RWPE2 (cell line): ENCODE data around the gene TMTC1.

Source experiments
- ATAC-seq: fragments of 200-7000 bp; cut with Tn5 transposase; 3 replicates; pipeline ENCODE4 v1.9.1; 2021; ENCODE audit warnings: low read depth
- DNase-seq: peaks from one replicate; pipeline ENCODE4 v3.0.0-alpha.2; 2020; ENCODE audit warnings: low spot score
- H3K27ac ChIP-seq: fragments of 450-650 bp; 2 replicates; pipeline ENCODE4 v1.5.1; 2017; ENCODE audit warnings: mild to moderate bottlenecking; ENCODE audit not compliant: poor library complexity, severe bottlenecking
- H3K27me3 ChIP-seq: fragments of 250-450 bp; sonication (Bioruptor Pico); 2 replicates; pipeline ENCODE4 v1.5.1; 2021; ENCODE audit warnings: mild to moderate bottlenecking, moderate library complexity; ENCODE audit not compliant: insufficient read depth, poor library complexity, severe bottlenecking
- H3K36me3 ChIP-seq: fragments of 250-450 bp; sonication (Bioruptor Pico); 2 replicates; pipeline ENCODE4 v1.5.1; 2020; ENCODE audit warnings: low read depth, mild to moderate bottlenecking, moderate library complexity
- H3K4me1 ChIP-seq: fragments of 250-450 bp; sonication (Bioruptor Pico); 2 replicates; pipeline ENCODE4 v1.5.1; 2021; ENCODE audit warnings: mild to moderate bottlenecking, moderate library complexity; ENCODE audit not compliant: insufficient read depth, poor library complexity, severe bottlenecking
- H3K4me3 ChIP-seq: fragments of 250-450 bp; sonication (Bioruptor Pico); 2 replicates; pipeline ENCODE4 v1.5.1; 2021; ENCODE audit warnings: mild to moderate bottlenecking, moderate library complexity; ENCODE audit not compliant: severe bottlenecking
- H3K9me3 ChIP-seq: fragments of 250-450 bp; sonication (Bioruptor Pico); 2 replicates; pipeline ENCODE4 v1.5.1; 2021; ENCODE audit warnings: mild to moderate bottlenecking, moderate library complexity; ENCODE audit not compliant: severe bottlenecking
- TF ChIP-seq, protein P1 (sequence below): fragments of 450-650 bp; IDR thresholded peaks from one replicate; pipeline ENCODE4 v1.5.1; 2017; ENCODE audit warnings: mild to moderate bottlenecking, moderate library complexity; ENCODE audit not compliant: poor library complexity, severe bottlenecking

TMTC1 gene

DNA sequence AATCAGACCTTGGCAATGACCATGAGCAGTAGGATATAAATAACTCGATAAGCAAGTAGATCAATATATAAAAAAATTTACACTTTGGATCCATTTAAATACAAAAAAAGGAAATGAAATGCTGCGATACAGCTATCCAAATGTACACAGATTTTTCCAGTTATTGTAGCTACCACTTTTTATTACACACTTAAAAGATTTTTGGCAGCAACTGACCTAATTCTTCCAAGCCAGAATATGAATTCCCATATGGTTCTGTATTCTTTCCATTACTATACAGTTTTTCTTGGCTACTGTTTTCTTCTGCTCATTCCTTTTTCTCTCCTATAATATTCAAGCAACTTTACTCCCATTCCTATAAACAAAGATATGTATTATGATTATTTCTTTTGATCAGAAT, 52.2 kb downstream of the TMTC1 start:
- TF ChIP-seq, protein P1, sequence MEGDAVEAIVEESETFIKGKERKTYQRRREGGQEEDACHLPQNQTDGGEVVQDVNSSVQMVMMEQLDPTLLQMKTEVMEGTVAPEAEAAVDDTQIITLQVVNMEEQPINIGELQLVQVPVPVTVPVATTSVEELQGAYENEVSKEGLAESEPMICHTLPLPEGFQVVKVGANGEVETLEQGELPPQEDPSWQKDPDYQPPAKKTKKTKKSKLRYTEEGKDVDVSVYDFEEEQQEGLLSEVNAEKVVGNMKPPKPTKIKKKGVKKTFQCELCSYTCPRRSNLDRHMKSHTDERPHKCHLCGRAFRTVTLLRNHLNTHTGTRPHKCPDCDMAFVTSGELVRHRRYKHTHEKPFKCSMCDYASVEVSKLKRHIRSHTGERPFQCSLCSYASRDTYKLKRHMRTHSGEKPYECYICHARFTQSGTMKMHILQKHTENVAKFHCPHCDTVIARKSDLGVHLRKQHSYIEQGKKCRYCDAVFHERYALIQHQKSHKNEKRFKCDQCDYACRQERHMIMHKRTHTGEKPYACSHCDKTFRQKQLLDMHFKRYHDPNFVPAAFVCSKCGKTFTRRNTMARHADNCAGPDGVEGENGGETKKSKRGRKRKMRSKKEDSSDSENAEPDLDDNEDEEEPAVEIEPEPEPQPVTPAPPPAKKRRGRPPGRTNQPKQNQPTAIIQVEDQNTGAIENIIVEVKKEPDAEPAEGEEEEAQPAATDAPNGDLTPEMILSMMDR: no peak
- Histone ChIP-seq H3K27me3 (no peaks in the 10 kb centered on the region), H3K27ac (no peak overlapping the region), H3K4me3 (no peak overlapping the region), H3K9me3 (no peaks in the 10 kb centered on the region), H3K36me3 (no peaks in the 10 kb centered on the region), H3K4me1 (no peaks in the 10 kb centered on the region)
- DNase-seq (no peak), ATAC-seq (no peak)

DNA sequence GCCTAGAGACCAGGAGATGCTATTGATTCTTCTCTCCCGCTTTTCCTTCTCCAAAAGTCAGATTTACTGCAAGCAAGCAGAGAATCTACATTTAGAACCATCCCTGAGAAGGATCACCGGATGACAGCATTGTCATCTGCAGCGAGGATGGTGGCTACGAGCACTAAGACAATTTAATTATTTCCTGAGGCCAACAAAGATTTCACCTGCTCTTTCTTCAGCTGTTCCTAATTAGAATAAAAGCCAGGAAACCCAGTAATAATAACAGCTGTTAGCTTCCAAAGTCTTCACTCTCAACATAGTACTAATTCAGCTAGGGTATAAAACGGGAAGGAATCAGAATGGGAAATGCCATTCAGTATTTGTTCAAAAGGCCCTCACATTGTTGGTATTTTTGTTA, 53.3 kb downstream of the TMTC1 start:
- Histone ChIP-seq H3K36me3 (no peaks in the 10 kb centered on the region), H3K27me3 (no peaks in the 10 kb centered on the region), H3K27ac (no peak overlapping the region), H3K4me1 (no peaks in the 10 kb centered on the region), H3K4me3 (no peak overlapping the region), H3K9me3 (no peaks in the 10 kb centered on the region)
- ATAC-seq (no peak), DNase-seq (no peak)
- TF ChIP-seq, protein P1: no peak

DNA sequence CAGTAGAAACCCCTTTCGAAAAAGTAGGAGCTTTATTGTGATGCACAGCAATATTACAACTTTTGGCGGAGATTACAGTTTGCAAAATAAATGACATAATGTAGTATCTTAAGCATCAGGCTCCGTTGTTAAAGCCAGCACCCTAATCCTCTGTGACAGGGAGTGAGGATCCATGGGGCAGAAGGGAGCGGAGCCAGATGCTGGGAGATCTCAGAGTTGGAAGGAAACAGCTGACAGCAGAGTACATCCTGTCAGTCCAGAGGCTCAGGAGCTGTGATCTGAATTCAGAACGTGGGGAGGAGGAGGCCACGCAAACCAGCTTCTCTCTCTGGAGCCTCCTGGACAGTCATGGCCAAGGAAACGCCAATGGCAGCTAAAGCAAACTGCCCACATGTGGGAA, 55.7 kb downstream of the TMTC1 start:
- Histone ChIP-seq H3K9me3 (no peaks in the 10 kb centered on the region), H3K4me3 (no peak overlapping the region), H3K27ac (no peak overlapping the region), H3K4me1 (no peaks in the 10 kb centered on the region), H3K36me3 (no peaks in the 10 kb centered on the region), H3K27me3 (no peaks in the 10 kb centered on the region)
- no peak for ATAC-seq
- TF ChIP-seq, protein P1: no peak
- no peak for DNase-seq

DNA sequence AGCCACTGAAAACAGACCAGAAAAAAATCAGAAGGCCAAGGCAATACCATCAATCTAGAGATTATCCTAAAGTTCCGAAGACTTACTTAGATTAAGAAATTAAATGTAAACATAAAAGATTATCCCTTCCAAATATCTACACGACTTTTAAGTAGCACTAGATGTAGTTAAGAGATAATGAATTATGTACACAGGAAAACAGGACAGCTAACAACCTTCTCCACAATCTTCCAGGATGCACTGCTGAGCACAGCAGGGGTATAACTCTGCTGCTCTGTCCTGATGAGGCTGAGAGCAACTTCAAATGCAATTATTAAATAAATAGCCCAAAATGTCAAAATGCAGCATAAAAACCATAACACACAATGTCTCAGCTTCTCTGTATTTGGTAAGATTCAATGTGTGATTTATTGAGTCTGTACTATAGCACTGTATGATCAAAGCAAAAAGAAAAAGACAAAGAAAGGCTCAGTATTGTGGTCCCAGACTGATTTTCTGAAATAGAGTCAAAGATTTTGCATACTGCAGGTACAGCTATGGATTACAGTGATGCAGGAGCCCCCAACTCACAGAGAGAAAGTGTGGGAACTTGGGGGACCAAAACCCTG, 56.9 kb downstream of the TMTC1 start:
- H3K27ac ChIP-seq: no peak overlapping the region
- DNase-seq: no peak
- H3K4me1 ChIP-seq: no peaks in the 10 kb centered on the region
- H3K4me3 ChIP-seq: no peak overlapping the region
- no peaks in the 10 kb centered on the region for H3K9me3 ChIP-seq
- TF ChIP-seq, protein P1: no peak
- H3K36me3 ChIP-seq: no peaks in the 10 kb centered on the region
- no peaks in the 10 kb centered on the region for H3K27me3 ChIP-seq
- ATAC-seq: no peak

DNA sequence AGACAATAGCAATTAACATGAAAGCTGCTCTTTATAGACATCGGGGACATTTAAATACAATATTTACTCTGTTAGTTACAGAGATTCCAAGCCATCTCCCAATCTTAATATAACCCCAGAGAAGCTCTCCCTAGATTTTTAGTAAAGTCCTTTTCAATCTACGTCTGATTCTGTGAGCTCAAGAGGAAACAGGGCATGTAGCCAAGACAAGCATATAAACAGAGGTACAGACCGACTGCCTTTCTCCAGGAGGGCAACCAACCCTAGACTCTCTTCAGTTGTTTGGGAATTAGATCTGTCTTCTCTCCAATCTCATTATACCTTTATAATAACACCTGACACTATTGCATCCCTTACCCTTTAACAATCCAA, 57.4 kb downstream of the TMTC1 start:
- Histone ChIP-seq H3K36me3 (no peaks in the 10 kb centered on the region), H3K4me3 (no peak overlapping the region), H3K9me3 (no peaks in the 10 kb centered on the region), H3K4me1 (no peaks in the 10 kb centered on the region), H3K27ac (no peak overlapping the region), H3K27me3 (no peaks in the 10 kb centered on the region)
- DNase-seq (no peak), ATAC-seq (no peak)
- TF ChIP-seq, protein P1: no peak
